ENCODE data around the gene SEMG1.

DNA sequence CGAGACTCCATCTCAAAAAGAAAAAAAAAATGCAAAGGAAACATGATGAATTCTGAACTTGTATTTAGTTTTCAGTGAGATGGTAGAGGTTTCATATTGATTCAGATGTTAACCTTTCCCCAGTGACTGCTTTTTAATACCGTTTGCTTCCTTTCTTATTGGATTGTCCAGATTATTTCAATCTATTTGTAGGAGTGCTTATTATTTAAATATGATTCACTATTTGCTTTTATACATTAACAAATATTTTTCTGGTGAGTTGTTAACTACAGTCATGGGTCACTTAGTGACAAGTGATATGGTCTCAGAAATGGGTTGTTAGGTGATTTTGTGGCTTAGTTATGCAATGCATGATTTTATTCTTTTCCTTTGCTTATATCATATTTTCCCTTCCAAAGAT lies 23.7 kb upstream of the SEMG1 start:
- TF ChIP-seq EZH2 (IDR thresholded peaks at IDR 0.05) = no peak
- TF ChIP-seq, protein P1, sequence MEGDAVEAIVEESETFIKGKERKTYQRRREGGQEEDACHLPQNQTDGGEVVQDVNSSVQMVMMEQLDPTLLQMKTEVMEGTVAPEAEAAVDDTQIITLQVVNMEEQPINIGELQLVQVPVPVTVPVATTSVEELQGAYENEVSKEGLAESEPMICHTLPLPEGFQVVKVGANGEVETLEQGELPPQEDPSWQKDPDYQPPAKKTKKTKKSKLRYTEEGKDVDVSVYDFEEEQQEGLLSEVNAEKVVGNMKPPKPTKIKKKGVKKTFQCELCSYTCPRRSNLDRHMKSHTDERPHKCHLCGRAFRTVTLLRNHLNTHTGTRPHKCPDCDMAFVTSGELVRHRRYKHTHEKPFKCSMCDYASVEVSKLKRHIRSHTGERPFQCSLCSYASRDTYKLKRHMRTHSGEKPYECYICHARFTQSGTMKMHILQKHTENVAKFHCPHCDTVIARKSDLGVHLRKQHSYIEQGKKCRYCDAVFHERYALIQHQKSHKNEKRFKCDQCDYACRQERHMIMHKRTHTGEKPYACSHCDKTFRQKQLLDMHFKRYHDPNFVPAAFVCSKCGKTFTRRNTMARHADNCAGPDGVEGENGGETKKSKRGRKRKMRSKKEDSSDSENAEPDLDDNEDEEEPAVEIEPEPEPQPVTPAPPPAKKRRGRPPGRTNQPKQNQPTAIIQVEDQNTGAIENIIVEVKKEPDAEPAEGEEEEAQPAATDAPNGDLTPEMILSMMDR (IDR thresholded peaks at IDR 0.05) = no peak

Data from neural progenitor cell (in vitro differentiated cells).